VCaP (cell line): ENCODE measurements around the gene RNF157.

Source experiments
- H3K27ac ChIP-seq: fragments of 450-650 bp; 2 replicates; pipeline ENCODE4 v1.5.1; 2017
- CTCF ChIP-seq: fragments of 450-650 bp; conservative IDR thresholded peaks from 2 replicates; pipeline ENCODE4 v1.5.1; 2017; ENCODE audit warnings: mild to moderate bottlenecking, moderate library complexity

RNF157 gene

GRCh38 chr17:76179496-76180467 lies 60.5 kb downstream of the RNF157 start:
- no peak; the same call in 1 of the 2 replicates for TF ChIP-seq CTCF
- peak overlapping the region; percentile 54 for H3K27ac ChIP-seq

- no peak for TF ChIP-seq CTCF
Measured at GRCh38 chr17:76178124-76178523, 62.2 kb downstream of the RNF157 start.

GRCh38 chr17:76176701-76177574 lies 63.4 kb downstream of the RNF157 start:
- H3K27ac ChIP-seq, result peak overlapping the region; percentile 100
- TF ChIP-seq CTCF, result no peak

More at GRCh38 chr17:76178124-76178523, 62.2 kb downstream of the RNF157 start:
- H3K27ac ChIP-seq, result no peak overlapping the region; the same call in 1 of the 2 replicates

GRCh38 chr17:76174037-76174436 lies 66.3 kb downstream of the RNF157 start:
- TF ChIP-seq CTCF, result no peak
- H3K27ac ChIP-seq, result peak overlapping the region; percentile 100

- no peak for TF ChIP-seq CTCF
- H3K27ac ChIP-seq, result peak overlapping the region; percentile 100
Measured at GRCh38 chr17:76173474-76173873, 66.8 kb downstream of the RNF157 start.

- H3K27ac ChIP-seq, result peak overlapping the region; percentile 100
- no peak for TF ChIP-seq CTCF
Measured at GRCh38 chr17:76171706-76172105, 68.6 kb downstream of the RNF157 start.

GRCh38 chr17:76170114-76170513 lies 70.2 kb downstream of the RNF157 start:
- no peak for TF ChIP-seq CTCF
- peak overlapping the region; percentile 100; the same call in 1 of the 2 replicates for H3K27ac ChIP-seq
